NCI-H187 (cell line): ENCODE results near the gene SPTA1.

Experiments
- DNase-seq, 2 experiments: peaks; one replicate each; lab custom pipeline; 2025; lab: John Stamatoyannopoulos, UW

The SPTA1 gene

DNA sequence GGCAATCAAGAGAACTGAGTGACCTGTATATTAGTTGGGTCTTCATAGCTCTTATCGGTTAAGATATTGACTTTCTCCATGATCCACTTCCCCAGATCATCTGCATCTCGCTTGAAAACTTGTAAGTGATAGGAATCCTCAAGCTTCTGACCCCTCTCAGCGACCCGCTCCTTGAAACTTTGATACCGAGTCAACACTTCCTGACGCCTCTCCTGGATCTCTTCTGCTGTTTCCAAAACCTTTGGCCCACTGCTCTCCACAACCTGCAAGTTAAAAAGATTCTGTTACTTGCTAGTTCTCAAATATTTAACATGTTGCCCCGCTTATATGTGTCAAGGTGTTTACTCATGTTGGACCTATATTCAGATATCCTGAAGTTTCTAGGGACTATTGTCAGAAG, 1.4 kb downstream of the SPTA1 start:
- DNase-seq: no peak

GRCh38 chr1:158681606-158682005, 4.9 kb downstream of the SPTA1 start:
- no peak for DNase-seq

DNA sequence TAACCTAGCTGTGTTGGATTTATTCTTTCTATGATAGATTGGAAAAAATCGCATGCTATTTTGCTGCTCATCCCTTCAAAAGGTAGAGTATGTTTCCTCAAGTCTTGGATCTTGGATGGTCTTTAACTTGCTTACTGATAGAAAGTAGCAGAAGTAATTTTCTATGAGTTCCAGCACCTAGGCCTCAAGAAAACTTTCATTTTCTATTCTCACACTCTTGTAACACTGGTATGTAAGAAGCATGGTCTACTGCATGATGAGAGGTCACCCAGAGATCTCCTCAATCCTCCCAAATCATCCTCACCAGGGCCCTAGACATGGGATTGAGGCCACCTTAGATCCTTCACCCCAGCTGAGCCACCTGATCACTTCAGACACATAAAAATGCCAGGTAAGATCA, 7.2 kb downstream of the SPTA1 start:
- no peak for DNase-seq

DNA sequence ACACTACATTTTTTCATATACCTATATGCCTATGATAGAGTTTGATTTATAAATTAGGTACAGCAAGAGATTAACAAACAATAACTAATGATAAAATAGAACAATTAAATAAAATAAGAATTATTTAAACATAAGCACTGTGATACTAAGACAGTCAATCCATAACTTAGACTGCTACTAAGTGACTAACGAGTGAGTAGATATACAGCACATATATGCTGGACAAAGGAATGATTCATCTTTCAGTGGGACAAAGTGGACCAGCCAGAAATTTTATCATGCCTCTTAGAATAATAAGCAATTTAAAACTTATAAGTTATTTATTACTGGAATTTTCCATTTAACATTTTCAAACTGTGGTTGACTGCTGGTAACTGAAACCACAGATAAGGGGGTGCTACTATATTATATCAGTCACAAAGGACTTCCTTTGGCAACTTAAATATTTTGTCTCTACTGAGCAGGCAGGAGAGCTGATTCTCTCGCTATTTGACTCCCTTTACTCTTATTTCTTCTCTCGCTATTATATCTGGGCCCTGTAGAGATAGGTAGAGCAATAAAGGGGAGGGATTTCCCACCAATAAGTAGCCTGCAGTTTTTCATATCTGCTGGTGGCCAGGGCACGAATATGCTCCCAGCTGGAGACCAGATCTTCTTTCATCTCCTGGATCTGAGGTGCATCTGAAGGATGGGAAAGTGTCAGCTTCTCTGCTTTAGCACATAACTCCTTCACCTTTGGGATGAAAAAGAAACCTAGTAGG, 10.8 kb downstream of the SPTA1 start:
- DNase-seq: no peak

DNA sequence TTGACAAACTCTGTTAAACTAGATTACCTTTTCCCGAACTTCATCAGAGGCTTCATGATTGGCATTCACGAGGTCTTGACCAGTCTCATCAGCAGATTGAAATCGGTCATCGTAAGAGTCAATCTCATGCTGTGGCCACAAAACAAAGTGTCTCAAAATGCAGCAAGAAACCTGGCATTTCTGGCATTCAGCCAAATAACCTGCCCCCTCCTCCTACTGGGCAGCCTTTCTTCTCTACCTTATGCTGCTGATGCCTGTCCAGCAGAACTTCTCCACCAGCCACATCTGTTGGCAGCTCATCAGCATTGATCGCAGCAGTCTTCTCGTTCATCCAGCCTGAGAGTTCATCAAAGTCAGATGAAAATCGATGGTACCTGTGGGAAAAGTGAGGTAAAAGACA, 12.2 kb downstream of the SPTA1 start:
- DNase-seq: no peak

DNA sequence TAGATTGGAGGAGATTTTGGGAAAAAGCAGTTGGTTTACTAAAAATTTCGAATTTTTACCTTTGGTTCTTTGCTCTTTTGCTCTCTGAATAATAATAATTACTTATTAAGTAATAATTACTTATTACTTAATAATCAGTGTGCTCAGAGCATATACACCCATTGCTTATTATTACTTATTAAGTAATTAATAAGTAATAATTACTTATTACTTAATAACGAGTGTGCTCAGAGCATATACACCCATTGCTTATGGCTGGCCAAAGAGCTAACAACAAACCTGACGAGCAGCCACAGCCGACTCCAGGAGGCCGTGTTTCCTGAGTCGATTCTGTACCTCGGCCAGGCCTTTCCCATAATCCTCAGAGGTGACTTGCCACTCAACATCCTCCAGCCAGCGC, 20.5 kb downstream of the SPTA1 start:
- DNase-seq: no peak

DNA sequence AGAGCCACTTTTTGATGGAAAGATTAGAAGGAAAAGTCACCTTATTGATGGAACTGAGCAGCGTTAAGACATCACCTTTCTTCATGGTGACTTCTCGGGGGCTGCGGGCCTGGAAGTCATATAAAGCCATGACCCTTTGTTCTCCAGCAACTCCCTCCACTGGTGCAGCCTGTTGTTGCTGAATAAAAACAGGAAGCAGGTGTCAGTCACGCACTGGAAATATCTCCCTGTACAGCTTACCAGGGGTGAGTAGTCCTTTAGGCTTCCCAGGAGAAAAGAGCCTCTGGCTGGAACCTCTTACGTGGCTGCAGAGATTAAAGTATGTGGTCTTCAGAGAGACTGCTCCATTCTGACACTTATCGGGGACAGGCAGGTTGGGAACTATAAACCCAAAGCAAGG, 31.9 kb downstream of the SPTA1 start:
- DNase-seq: no peak

DNA sequence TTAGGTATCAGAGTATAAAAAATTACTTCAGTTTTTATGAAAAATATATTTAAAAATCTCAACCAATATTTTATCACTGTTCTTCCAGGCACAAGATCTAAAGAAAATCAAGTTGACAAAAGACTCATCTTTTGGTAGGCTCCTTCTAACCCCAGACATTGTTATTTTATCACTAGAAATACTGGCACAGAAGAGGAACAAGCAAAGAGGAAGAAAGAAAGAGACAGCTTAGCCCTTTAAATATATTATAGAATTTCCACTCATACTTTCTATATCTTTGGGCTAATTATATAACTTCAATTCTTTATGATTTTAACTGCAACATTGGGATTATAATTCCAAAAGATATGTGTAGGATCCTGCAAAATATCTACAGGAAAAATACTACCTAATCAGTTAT, 32.4 kb downstream of the SPTA1 start:
- no peak for DNase-seq

- no peak for DNase-seq
Observed at GRCh38 chr1:158652721-158653334, 33.7 kb downstream of the SPTA1 start.

DNA sequence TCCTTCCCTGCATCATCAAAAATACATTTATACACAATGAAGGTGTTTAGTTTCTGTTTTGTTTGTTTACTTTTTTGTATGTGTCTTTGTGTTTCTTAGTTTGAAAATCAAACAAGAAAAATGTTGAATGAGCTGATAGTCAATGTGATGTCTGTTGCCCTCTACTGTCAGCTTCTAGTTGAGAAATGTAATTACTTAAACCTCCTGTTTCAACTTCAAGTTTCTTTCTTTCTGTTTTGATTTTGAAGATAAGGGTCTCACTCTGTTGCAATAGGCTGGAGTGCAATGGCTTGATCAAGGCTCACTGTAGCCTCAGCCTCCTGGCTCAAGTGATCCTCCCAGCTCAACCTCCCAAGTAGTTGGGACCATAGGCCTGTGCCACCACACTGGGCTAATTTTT, 37.5 kb downstream of the SPTA1 start:
- DNase-seq: no peak

DNA sequence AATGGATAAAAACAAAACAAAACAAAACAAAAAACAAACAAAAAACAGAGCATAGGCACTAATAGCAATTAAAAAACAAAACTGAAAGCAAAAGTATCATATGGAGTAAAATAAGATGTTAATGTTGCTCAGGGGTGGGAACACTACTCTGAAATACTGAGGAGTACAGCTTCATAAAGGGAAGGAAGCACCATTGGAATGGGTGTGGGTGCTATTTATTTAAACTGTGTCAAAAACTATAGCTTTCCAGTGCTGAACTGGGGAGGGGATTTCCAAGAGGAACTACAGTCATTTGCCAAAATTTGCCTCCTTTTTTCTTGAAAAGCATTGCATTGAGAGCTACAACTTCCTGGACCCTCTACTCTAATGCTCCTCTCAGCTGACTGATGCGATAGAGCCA, 40.0 kb downstream of the SPTA1 start:
- DNase-seq: no peak

DNA sequence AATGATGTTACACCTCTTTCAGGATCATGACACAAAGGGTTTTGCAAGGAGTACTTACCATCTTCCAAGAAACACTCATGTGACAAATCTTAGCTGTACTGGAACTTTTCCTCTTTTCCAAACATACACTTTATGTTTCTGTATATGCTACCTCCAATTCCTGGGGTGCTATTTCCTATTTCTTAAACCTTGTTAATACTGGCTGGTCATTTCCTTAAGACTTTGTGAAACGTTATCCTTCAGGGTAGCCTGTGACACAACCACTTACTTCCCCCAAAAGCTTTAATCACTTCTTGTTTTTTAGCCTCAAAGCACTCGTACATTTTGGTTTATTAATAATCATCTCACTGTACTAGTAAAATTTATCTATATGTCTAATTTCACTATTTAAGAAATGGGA, 42.1 kb downstream of the SPTA1 start:
- DNase-seq: no peak

GRCh38 chr1:158638904-158639303, 47.6 kb downstream of the SPTA1 start:
- no peak for DNase-seq

- no peak for DNase-seq
Observed at GRCh38 chr1:158638146-158638545, 48.4 kb downstream of the SPTA1 start.

- no peak for DNase-seq
Observed at GRCh38 chr1:158613764-158614163, 72.8 kb downstream of the SPTA1 start.

GRCh38 chr1:158611916-158612315, 74.6 kb downstream of the SPTA1 start:
- no peak for DNase-seq

GRCh38 chr1:158607296-158607695, 79.2 kb downstream of the SPTA1 start:
- no peak for DNase-seq

DNA sequence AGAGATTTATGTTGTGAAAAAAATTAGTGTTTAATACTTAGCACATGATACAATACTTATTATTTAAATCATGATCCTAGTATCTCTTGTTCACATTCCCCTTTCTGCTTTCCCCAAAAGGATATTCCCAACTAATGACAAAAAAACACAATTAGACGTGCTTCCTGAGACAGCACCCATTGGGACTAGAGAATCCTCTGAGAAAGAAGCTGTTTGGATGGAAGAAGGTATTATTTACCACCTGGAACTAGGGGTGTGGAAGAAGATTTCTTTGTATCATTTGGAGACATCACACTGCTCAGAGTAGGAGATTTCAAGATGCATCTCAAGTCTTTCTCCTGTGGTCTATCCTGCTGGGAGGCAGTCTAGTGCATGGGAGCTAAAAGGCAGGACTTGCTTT, 81.5 kb downstream of the SPTA1 start, which contains the start of gene OR10Z1:
TSS of gene OR10Z1 (plus strand) at position 301 of the 400 bp plus-strand sequence. CDS start 1,171 bp downstream, outside the sequence.
- DNase-seq: no peak

- no peak for DNase-seq
Observed at GRCh38 chr1:158600735-158601134, 85.8 kb downstream of the SPTA1 start.

DNA sequence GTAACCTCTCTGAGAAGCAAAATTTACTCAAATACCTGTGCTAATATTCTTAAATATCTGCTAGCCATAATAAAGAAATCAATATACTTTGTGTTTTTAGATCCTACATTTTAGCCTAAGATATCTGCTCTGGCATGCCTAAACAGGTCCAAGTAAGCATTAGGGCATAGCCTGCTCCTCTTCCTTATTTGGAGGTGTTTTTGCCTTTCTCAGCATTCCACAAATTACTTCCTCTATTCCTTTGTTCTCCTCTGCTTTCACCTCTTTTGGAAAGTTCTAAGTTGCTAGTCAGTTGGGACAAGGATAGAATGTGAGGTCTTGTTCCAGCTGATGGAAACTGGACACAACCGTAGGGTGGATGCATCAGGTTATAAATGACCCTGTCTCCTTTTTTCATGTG, 99.6 kb downstream of the SPTA1 start:
- DNase-seq: no peak

DNA sequence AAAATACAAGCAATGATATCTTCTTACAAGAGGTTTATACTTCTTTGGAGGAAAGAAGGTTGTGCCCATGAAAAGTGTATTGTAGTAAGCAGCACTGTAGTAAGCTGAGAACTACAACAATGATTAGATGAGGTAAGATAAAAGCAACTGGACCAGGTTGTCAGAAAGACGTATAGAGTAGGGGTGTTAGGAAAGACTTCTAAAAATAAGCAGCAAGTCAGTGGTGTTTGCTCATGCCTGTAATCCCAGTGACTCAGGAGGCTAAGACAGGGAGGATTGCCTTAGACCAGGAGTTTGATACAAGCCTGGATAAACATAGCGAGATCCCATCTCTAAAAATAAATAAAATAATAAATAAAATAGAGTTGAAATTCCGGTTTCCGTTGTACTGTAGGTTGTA, 102.6 kb downstream of the SPTA1 start:
- DNase-seq: no peak

DNA sequence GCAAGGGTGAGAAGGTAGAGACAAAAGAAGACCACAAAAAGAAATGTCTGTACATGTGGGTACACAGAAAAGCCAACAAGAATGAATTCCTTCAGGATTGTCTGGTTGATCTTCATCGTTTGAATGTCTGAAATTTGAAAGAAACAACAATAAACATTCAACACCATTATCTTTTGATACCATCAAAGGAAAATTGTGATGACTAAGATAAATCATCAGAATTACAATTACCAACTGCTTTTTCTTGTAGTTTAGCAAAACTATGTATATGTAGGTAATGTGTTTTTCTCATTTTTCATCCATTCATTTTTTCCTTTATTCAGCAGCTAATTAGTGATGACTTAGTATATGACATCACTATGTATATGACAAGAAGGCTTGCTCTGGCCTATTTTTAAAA, 106.8 kb downstream of the SPTA1 start, which contains the start of gene OR10X1:
TSS of gene OR10X1 (minus strand) at position 167 of the 400 bp plus-strand sequence. CDS start at position 167, 0 bp downstream.
- no peak for DNase-seq

GRCh38 chr1:158577561-158577960, 109.0 kb downstream of the SPTA1 start:
- DNase-seq: no peak

- DNase-seq: no peak
Observed at GRCh38 chr1:158572226-158572625, 114.3 kb downstream of the SPTA1 start.
